CD8-positive, alpha-beta memory T cell (primary cell): Measurements from ENCODE around the gene SAMD8. TPM values are rescaled to one million over a fixed set of nuclear protein-coding genes. Genes with fewer than 3 reads are reported as not detected.
A peak's percentile ranks its signal among the peaks of the same experiment; 100 is the strongest.
"Not testable (repeated sequence)": the region's sequence is repeated elsewhere in the genome, so short reads cannot be mapped to it uniquely, and the experiment has no call there.

Experiments
- CTCF ChIA-PET: fragments of 350-600 bp; sonication (Branson Sonifier 250); formaldehyde crosslinking; loops from one replicate; lab custom pipeline; 2021; ENCODE audit warnings: antibody characterized with exemption; lab: Charles Lee
- POLR2A ChIA-PET: fragments of 350-600 bp; sonication (Branson Sonifier 250); formaldehyde crosslinking; loops from one replicate; lab custom pipeline; 2021; ENCODE audit warnings: antibody characterized with exemption; lab: Charles Lee
- DNase-seq, 5 donors: peaks; one replicate each; pipeline versions ENCODE4 v3.0.0 to v3.0.0-alpha.2; 2020 to 2022; ENCODE audit warnings: mixed read lengths in 1 of 5
- H3K27ac ChIP-seq: one replicate; pipeline ENCODE4 v1.7.0; 2013; ENCODE audit warnings: low read depth, mild to moderate bottlenecking, low read length, moderate library complexity
- H3K27me3 ChIP-seq: 2 replicates; pipeline ENCODE4 v1.7.0; 2013; ENCODE audit warnings: low read length, mild to moderate bottlenecking; ENCODE audit not compliant: insufficient read depth, poor library complexity, severe bottlenecking
- H3K36me3 ChIP-seq: 2 replicates; pipeline ENCODE4 v1.7.0; 2013; ENCODE audit warnings: mild to moderate bottlenecking, low read length, moderate library complexity; ENCODE audit not compliant: insufficient read depth
- H3K4me1 ChIP-seq: 2 replicates; pipeline ENCODE4 v1.7.0; 2013; ENCODE audit warnings: mild to moderate bottlenecking, low read length, moderate library complexity; ENCODE audit not compliant: insufficient read depth
- H3K4me3 ChIP-seq: 2 replicates; pipeline ENCODE4 v1.7.0; 2013; ENCODE audit warnings: mild to moderate bottlenecking, low read length
- H3K9me3 ChIP-seq: 2 replicates; pipeline ENCODE4 v1.7.0; 2013; ENCODE audit warnings: mild to moderate bottlenecking, low read length
- H3K27ac Mint-ChIP-seq, 8 donors: one replicate each; pipeline ENCODE4 v1.8.0; 2020 to 2021; ENCODE audit warnings: mixed read lengths in 8 of 8, mild to moderate bottlenecking in 6 of 8, inconsistent platforms in 3 of 8, moderate library complexity in 3 of 8
- H3K27me3 Mint-ChIP-seq, 2 donors: one replicate each; pipeline ENCODE4 v1.8.0; 2020 to 2021; ENCODE audit warnings: mixed read lengths in 2 of 2, mild to moderate bottlenecking in 1 of 2, moderate library complexity in 1 of 2
- H3K36me3 Mint-ChIP-seq, 3 donors: one replicate each; pipeline ENCODE4 v1.8.0; 2020 to 2021; ENCODE audit warnings: mixed read lengths in 3 of 3, inconsistent platforms in 1 of 3, mild to moderate bottlenecking in 1 of 3
- H3K4me1 Mint-ChIP-seq, 3 donors: one replicate each; pipeline ENCODE4 v1.8.0; 2020 to 2021; ENCODE audit warnings: mixed read lengths in 3 of 3, inconsistent platforms in 1 of 3, mild to moderate bottlenecking in 1 of 3
- H3K4me3 Mint-ChIP-seq, 7 donors: one replicate each; pipeline ENCODE4 v1.8.0; 2020 to 2021; ENCODE audit warnings: mixed read lengths in 7 of 7, mild to moderate bottlenecking in 6 of 7, moderate library complexity in 4 of 7, inconsistent platforms in 2 of 7
- H3K9me3 Mint-ChIP-seq, 5 donors: one replicate each; pipeline ENCODE4 v1.8.0; 2020 to 2022; ENCODE audit warnings: mixed read lengths in 5 of 5, mild to moderate bottlenecking in 3 of 5, moderate library complexity in 2 of 5, inconsistent platforms in 1 of 5
- polyA plus RNA-seq: library from polyadenylated mRNA; unstranded; fragments of 300-500 nt; fragmentation: Illumina TruSeq; gene quantifications from one replicate; pipeline ENCODE4 v1.2.3, GENCODE V29; 2021
- total RNA-seq, 2 experiments: library from RNA; stranded (reverse); gene quantifications; one replicate each; pipeline ENCODE4 v1.2.3, GENCODE V29; 2021

Gene SAMD8
- total and polyA plus RNA-seq, 3 experiments from 2014 or later: 5.9 to 16.4 (median 15.0) TPM

- Histone ChIP-seq H3K4me1 (no peaks in the 10 kb centered on the region), H3K27ac (no peak overlapping the region), H3K4me3 (no peak overlapping the region), H3K9me3 (no peaks in the 10 kb centered on the region), H3K36me3 (no peaks in the 10 kb centered on the region), H3K27me3 (no peaks in the 10 kb centered on the region)
- Mint-ChIP-seq H3K9me3 (no peaks in the 10 kb centered on the region), H3K36me3 (peaks cover 0 to 28% (median 0%) of the 10 kb centered on the region in 3 donors), H3K4me1 (peaks cover 30 to 60% (median 31%) of the 10 kb centered on the region in 3 donors), H3K27ac (peak overlapping the region in 5 of 8 donors; percentile 23 to 93 (median 51)), H3K27me3 (peaks cover 0 to 1% of the 10 kb centered on the region in 2 donors), H3K4me3 (peak overlapping the region in 3 of 7 donors; percentile 26 to 78 (median 41))
- ChIA-PET POLR2A (no interaction called here), CTCF (interaction anchor here (0.9 to 1.7 kb wide), 2 partner anchors 12 to 65 kb away, joined by 3 to 4 read pairs; partner anchors contain the start of gene SAMD8)
- DNase-seq: no peak
These were observed 11.7 kb downstream of the SAMD8 start for GRCh38 chr10:75123088-75123682.

GRCh38 chr10:75126277-75126676 is 14.8 kb downstream of the SAMD8 start:
- H3K4me1 ChIP-seq: no peaks in the 10 kb centered on the region
- Mint-ChIP-seq H3K27me3 (peaks cover 0 to 1% of the 10 kb centered on the region in 2 donors), H3K27ac (peak overlapping the region in 3 of 8 donors; percentile 3 to 83 (median 24)), H3K4me1 (peaks cover 31 to 61% (median 38%) of the 10 kb centered on the region in 3 donors), H3K9me3 (no peaks in the 10 kb centered on the region), H3K36me3 (peaks cover 0 to 35% (median 0%) of the 10 kb centered on the region in 3 donors), H3K4me3 (no peak overlapping the region)
- ChIA-PET POLR2A (no interaction called here), CTCF (interaction anchor here (1.6 kb wide), 1 partner anchor 109 kb away, joined by 5 read pairs; the partner anchor contains the start of gene COMTD1)
- H3K9me3 ChIP-seq: no peaks in the 10 kb centered on the region
- H3K27ac ChIP-seq: no peak overlapping the region
- H3K4me3 ChIP-seq: no peak overlapping the region
- DNase-seq: no peak
- H3K27me3 ChIP-seq: no peaks in the 10 kb centered on the region
- no peaks in the 10 kb centered on the region for H3K36me3 ChIP-seq

GRCh38 chr10:75127471-75127870 is 16.0 kb downstream of the SAMD8 start:
- CTCF ChIA-PET: no interaction called here
- Mint-ChIP-seq H3K9me3 (no peaks in the 10 kb centered on the region), H3K27me3 (peaks cover 0 to 1% of the 10 kb centered on the region in 2 donors), H3K27ac (peak overlapping the region in 1 of 8 donors; percentile 12), H3K4me1 (peaks cover 36 to 66% (median 42%) of the 10 kb centered on the region in 3 donors), H3K4me3 (no peak overlapping the region), H3K36me3 (peaks cover 0 to 38% (median 0%) of the 10 kb centered on the region in 3 donors)
- Histone ChIP-seq H3K36me3 (no peaks in the 10 kb centered on the region), H3K9me3 (no peaks in the 10 kb centered on the region), H3K27ac (no peak overlapping the region), H3K27me3 (no peaks in the 10 kb centered on the region), H3K4me1 (no peaks in the 10 kb centered on the region), H3K4me3 (no peak overlapping the region)
- POLR2A ChIA-PET: no interaction called here
- DNase-seq: no peak

GRCh38 chr10:75128985-75129384 is 17.5 kb downstream of the SAMD8 start:
- H3K27ac Mint-ChIP-seq, H3K36me3 ChIP-seq, H3K9me3 ChIP-seq, H3K4me1 ChIP-seq, POLR2A ChIA-PET, H3K27ac ChIP-seq, H3K27me3 Mint-ChIP-seq, CTCF ChIA-PET, H3K4me3 ChIP-seq, H3K27me3 ChIP-seq, DNase-seq, H3K4me3 Mint-ChIP-seq, H3K9me3 Mint-ChIP-seq: not testable (repeated sequence)
- peaks cover 0 to 37% (median 6%) of the 10 kb centered on the region in 3 donors for H3K36me3 Mint-ChIP-seq
- peaks cover 29 to 62% (median 48%) of the 10 kb centered on the region in 3 donors for H3K4me1 Mint-ChIP-seq

- Histone ChIP-seq H3K4me3 (no peak overlapping the region), H3K27me3 (no peaks in the 10 kb centered on the region), H3K36me3 (no peaks in the 10 kb centered on the region), H3K4me1 (no peaks in the 10 kb centered on the region), H3K27ac (no peak overlapping the region), H3K9me3 (no peaks in the 10 kb centered on the region)
- Mint-ChIP-seq H3K4me1 (peaks cover 26 to 60% (median 43%) of the 10 kb centered on the region in 3 donors), H3K36me3 (peaks cover 0 to 32% (median 6%) of the 10 kb centered on the region in 3 donors), H3K27me3 (peaks cover 0 to 2% of the 10 kb centered on the region in 2 donors), H3K27ac (peak overlapping the region in 1 of 8 donors; percentile 17), H3K9me3 (no peaks in the 10 kb centered on the region), H3K4me3 (no peak overlapping the region)
- no peak for DNase-seq
- CTCF ChIA-PET: no interaction called here
- POLR2A ChIA-PET: no interaction called here
These were observed 18.1 kb downstream of the SAMD8 start for GRCh38 chr10:75129537-75129936.

- H3K4me1 ChIP-seq, H3K4me3 Mint-ChIP-seq, H3K27me3 ChIP-seq, H3K4me3 ChIP-seq, H3K9me3 Mint-ChIP-seq, H3K27ac ChIP-seq, H3K9me3 ChIP-seq, H3K36me3 ChIP-seq, H3K27me3 Mint-ChIP-seq, H3K27ac Mint-ChIP-seq, CTCF ChIA-PET, POLR2A ChIA-PET, DNase-seq: not testable (repeated sequence)
- Mint-ChIP-seq H3K36me3 (peaks cover 0 to 14% (median 6%) of the 10 kb centered on the region in 3 donors), H3K4me1 (peaks cover 36 to 59% (median 51%) of the 10 kb centered on the region in 3 donors)
These were observed 22.2 kb downstream of the SAMD8 start for GRCh38 chr10:75133701-75134100.

- Histone ChIP-seq H3K36me3 (no peaks in the 10 kb centered on the region), H3K27me3 (no peaks in the 10 kb centered on the region), H3K27ac (no peak overlapping the region), H3K9me3 (no peaks in the 10 kb centered on the region), H3K4me1 (peaks cover 6% of the 10 kb centered on the region), H3K4me3 (no peak overlapping the region)
- H3K9me3 Mint-ChIP-seq: no peaks in the 10 kb centered on the region
- ChIA-PET CTCF (interaction anchor here (1.2 kb wide), 1 partner anchor 57 kb away, joined by 3 read pairs; no protein-coding TSS in a partner anchor), POLR2A (no interaction called here)
- H3K36me3 Mint-ChIP-seq: peaks cover 0 to 10% (median 9%) of the 10 kb centered on the region in 3 donors
- peaks cover 36 to 61% (median 60%) of the 10 kb centered on the region in 3 donors for H3K4me1 Mint-ChIP-seq
- peak overlapping the region in 4 of 8 donors; percentile 0 to 38 (median 30) for H3K27ac Mint-ChIP-seq
- DNase-seq: no peak
- H3K27me3 Mint-ChIP-seq: peaks cover 0 to 1% of the 10 kb centered on the region in 2 donors
- H3K4me3 Mint-ChIP-seq: no peak overlapping the region
These were observed 24.9 kb downstream of the SAMD8 start for GRCh38 chr10:75136346-75136745.
